ENCODE measurements around the gene MEGF11.

Gene MEGF11

GRCh38 chr15:65960586-65960985 lies 293.0 kb downstream of the MEGF11 start:
- no peak for TF ChIP-seq CTCF (IDR thresholded peaks at IDR 0.05; ENCODE audit: control extremely low read depth, extremely low read depth, low read depth, missing control alignments)
- no peak for DNase-seq (ENCODE audit: extremely low spot score)
- POLR2A ChIA-PET = no interaction called here
- CTCF ChIA-PET = interaction anchor here (1.8 to 2.0 kb wide), 2 partner anchors 13 to 22 kb away, joined by 5 to 6 read pairs; no protein-coding TSS in a partner anchor

GRCh38 chr15:65958835-65959234 lies 294.7 kb downstream of the MEGF11 start:
- CTCF ChIA-PET = interaction anchor here (1.2 to 2.0 kb wide), 2 partner anchors 9 to 24 kb away, joined by 3 to 5 read pairs; no protein-coding TSS in a partner anchor
- TF ChIP-seq CTCF (IDR thresholded peaks at IDR 0.05; ENCODE audit: control extremely low read depth, extremely low read depth, low read depth, missing control alignments) = no peak
- POLR2A ChIA-PET = no interaction called here
- no peak for DNase-seq (ENCODE audit: extremely low spot score)

GRCh38 chr15:65957451-65957850 lies 296.1 kb downstream of the MEGF11 start:
- ChIA-PET CTCF (no interaction called here), POLR2A (no interaction called here)
- no peak for DNase-seq (ENCODE audit: extremely low spot score)
- no peak for TF ChIP-seq CTCF (IDR thresholded peaks at IDR 0.05; ENCODE audit: control extremely low read depth, extremely low read depth, low read depth, missing control alignments)

GRCh38 chr15:65956899-65957298 lies 296.7 kb downstream of the MEGF11 start:
- CTCF ChIA-PET = no interaction called here
- no peak for TF ChIP-seq CTCF (IDR thresholded peaks at IDR 0.05; ENCODE audit: control extremely low read depth, extremely low read depth, low read depth, missing control alignments)

GRCh38 chr15:65956307-65956706 lies 297.2 kb downstream of the MEGF11 start:
- no peak for DNase-seq (ENCODE audit: extremely low spot score)
- POLR2A ChIA-PET = no interaction called here
- CTCF ChIA-PET = no interaction called here
- no peak for TF ChIP-seq CTCF (IDR thresholded peaks at IDR 0.05; ENCODE audit: control extremely low read depth, extremely low read depth, low read depth, missing control alignments)

More at GRCh38 chr15:65956899-65957298, 296.7 kb downstream of the MEGF11 start:
- POLR2A ChIA-PET = no interaction called here
- DNase-seq (ENCODE audit: extremely low spot score) = no peak

GRCh38 chr15:65954289-65954741 lies 299.2 kb downstream of the MEGF11 start:
- ChIA-PET CTCF (interaction anchor here (1.9 kb wide), 1 partner anchor 33 kb away, joined by 5 read pairs; no protein-coding TSS in a partner anchor), POLR2A (no interaction called here)
- no peak for DNase-seq (ENCODE audit: extremely low spot score)
- no peak for TF ChIP-seq CTCF (IDR thresholded peaks at IDR 0.05; ENCODE audit: control extremely low read depth, extremely low read depth, low read depth, missing control alignments)
